ENCODE results near the gene HSPA8. TPM values are rescaled to one million over a fixed set of nuclear protein-coding genes. Genes with fewer than 3 reads are reported as not detected.

The HSPA8 gene
- total RNA-seq, 2 experiments from 2014 or later, result 1,029 to 1,909 TPM

DNA sequence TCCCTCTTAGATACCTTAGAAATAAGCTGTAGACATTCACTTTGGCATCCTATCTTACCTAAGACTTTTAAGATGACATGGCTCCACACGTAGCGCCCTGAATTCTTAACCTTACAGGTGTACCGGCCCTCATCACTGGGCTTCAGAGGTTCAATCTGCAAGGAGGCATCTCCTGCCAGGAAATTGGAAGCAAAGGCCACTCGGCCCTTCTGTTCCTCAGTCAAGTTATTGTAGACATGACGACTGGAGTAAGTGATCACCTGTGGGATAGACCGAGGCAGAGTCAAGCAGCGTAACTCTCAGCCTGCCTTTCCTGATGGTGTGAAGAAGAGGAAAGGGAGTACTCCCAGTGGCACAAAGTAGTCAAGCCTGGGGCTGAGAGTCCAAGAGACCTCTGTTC, 22.5 kb upstream of the HSPA8 start:
- intact Hi-C loops (cut with micrococcal nuclease; ENCODE audit: unreplicated experiment), result no loop called here
- Histone ChIP-seq H3K4me2 (ENCODE audit: low read length) (no peak overlapping the region), H3K27ac (ENCODE audit: low read depth, low read length, poor library complexity, severe bottlenecking) (no peak overlapping the region), H3K4me3 (ENCODE audit: low read depth, low read length, poor library complexity, severe bottlenecking) (no peak overlapping the region), H2AFZ (ENCODE audit: low read length) (no peak overlapping the region), H3K4me1 (ENCODE audit: insufficient read depth, low read length, poor library complexity, severe bottlenecking) (no peaks in the 10 kb centered on the region), H4K20me1 (ENCODE audit: insufficient read depth, low read length) (no peaks in the 10 kb centered on the region), H3K9me3 (ENCODE audit: low read length) (no peaks in the 10 kb centered on the region), H3K9me2 (ENCODE audit: insufficient read depth, low read length) (no peaks in the 10 kb centered on the region), H3K36me3 (ENCODE audit: insufficient read depth, low read length) (no peaks in the 10 kb centered on the region), H3K79me2 (ENCODE audit: insufficient read depth, low read depth, low read length) (no peaks in the 10 kb centered on the region)
- no TSS peak for BruUV-seq (replicated peaks)
- ChIA-PET CTCF (ENCODE audit: unreplicated experiment) (no interaction called here), POLR2A (interaction anchor here (0.6 kb wide), 1 partner anchor 1583 kb away, joined by 4 read pairs; no protein-coding TSS in a partner anchor)
- DNase-seq (ENCODE audit: low spot score), result no peak
- TF ChIP-seq EZH2phosphoT487 (IDR thresholded peaks at IDR 0.05; ENCODE audit: borderline replicate concordance, low read depth, low read length), result no peak
- TF ChIP-seq, protein P1, sequence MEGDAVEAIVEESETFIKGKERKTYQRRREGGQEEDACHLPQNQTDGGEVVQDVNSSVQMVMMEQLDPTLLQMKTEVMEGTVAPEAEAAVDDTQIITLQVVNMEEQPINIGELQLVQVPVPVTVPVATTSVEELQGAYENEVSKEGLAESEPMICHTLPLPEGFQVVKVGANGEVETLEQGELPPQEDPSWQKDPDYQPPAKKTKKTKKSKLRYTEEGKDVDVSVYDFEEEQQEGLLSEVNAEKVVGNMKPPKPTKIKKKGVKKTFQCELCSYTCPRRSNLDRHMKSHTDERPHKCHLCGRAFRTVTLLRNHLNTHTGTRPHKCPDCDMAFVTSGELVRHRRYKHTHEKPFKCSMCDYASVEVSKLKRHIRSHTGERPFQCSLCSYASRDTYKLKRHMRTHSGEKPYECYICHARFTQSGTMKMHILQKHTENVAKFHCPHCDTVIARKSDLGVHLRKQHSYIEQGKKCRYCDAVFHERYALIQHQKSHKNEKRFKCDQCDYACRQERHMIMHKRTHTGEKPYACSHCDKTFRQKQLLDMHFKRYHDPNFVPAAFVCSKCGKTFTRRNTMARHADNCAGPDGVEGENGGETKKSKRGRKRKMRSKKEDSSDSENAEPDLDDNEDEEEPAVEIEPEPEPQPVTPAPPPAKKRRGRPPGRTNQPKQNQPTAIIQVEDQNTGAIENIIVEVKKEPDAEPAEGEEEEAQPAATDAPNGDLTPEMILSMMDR (conservative IDR thresholded peaks at IDR 0.05; ENCODE audit: low read length), result no peak

DNA sequence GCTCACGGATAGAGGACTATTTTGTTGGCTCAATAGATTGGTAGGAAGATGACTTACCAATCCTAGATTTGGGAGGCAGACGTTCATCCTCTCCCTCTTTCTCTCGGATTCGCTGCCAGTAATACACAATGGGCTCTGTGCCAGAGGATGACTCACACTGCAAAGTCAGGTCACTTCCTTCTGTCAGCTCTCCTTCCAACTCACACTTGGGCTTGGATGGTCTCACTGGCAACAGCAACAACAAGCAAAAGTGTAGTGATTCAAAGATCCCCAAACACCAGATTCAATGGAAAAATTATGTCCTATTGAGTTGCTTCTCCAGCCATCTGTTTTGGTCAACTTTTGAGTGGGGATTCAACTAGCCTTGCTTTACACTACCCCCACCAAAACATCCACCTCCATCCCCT, 21.7 kb upstream of the HSPA8 start:
- ChIA-PET CTCF (ENCODE audit: unreplicated experiment) (no interaction called here), POLR2A (interaction anchor here (0.7 to 1.2 kb wide), 3 partner anchors 12 to 417 kb away, joined by 3 read pairs; no protein-coding TSS in a partner anchor)
- no peak overlapping the region for H2AFZ ChIP-seq (ENCODE audit: low read length)
- H3K9me3 ChIP-seq (ENCODE audit: low read length), result no peaks in the 10 kb centered on the region
- no peaks in the 10 kb centered on the region for H3K9me2 ChIP-seq (ENCODE audit: insufficient read depth, low read length)
- H3K36me3 ChIP-seq (ENCODE audit: insufficient read depth, low read length), result no peaks in the 10 kb centered on the region
- no TSS peak for BruUV-seq (replicated peaks)
- H4K20me1 ChIP-seq (ENCODE audit: insufficient read depth, low read length), result no peaks in the 10 kb centered on the region
- no peaks in the 10 kb centered on the region for H3K4me1 ChIP-seq (ENCODE audit: insufficient read depth, low read length, poor library complexity, severe bottlenecking)
- H3K4me2 ChIP-seq (ENCODE audit: low read length), result no peak overlapping the region
- no peak overlapping the region for H3K27ac ChIP-seq (ENCODE audit: low read depth, low read length, poor library complexity, severe bottlenecking)
- intact Hi-C loops (cut with micrococcal nuclease; ENCODE audit: unreplicated experiment), result no loop called here
- TF ChIP-seq, protein P1 (conservative IDR thresholded peaks at IDR 0.05; ENCODE audit: low read length), result no peak
- no peak overlapping the region for H3K4me3 ChIP-seq (ENCODE audit: low read depth, low read length, poor library complexity, severe bottlenecking)
- H3K79me2 ChIP-seq (ENCODE audit: insufficient read depth, low read depth, low read length), result no peaks in the 10 kb centered on the region
- DNase-seq (ENCODE audit: low spot score), result no peak

DNA sequence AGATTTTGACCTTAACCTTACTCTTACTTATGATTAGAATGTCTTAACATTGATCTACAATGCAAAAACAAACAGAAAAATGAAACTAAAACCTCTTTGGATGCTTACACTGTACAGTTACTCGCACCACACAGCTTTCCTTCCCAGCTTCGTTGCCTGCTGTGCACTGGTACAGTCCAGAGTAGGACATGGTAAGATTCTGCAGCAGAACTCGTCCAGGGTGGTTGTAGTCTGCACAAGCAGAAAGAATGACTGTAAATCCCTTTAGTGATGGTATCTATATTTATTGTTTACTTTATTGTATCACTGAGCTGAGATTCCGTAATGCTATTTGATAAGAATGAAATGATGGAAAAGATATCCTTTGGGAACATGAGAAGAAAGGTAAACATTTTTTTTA, 21.0 kb upstream of the HSPA8 start:
- no TSS peak for BruUV-seq (replicated peaks)
- H3K79me2 ChIP-seq (ENCODE audit: insufficient read depth, low read depth, low read length), result no peaks in the 10 kb centered on the region
- H4K20me1 ChIP-seq (ENCODE audit: insufficient read depth, low read length), result no peaks in the 10 kb centered on the region
- H3K4me2 ChIP-seq (ENCODE audit: low read length), result no peak overlapping the region
- no peak for TF ChIP-seq EZH2phosphoT487 (IDR thresholded peaks at IDR 0.05; ENCODE audit: borderline replicate concordance, low read depth, low read length)
- TF ChIP-seq, protein P1 (conservative IDR thresholded peaks at IDR 0.05; ENCODE audit: low read length), result no peak
- no peaks in the 10 kb centered on the region for H3K4me1 ChIP-seq (ENCODE audit: insufficient read depth, low read length, poor library complexity, severe bottlenecking)
- CTCF ChIA-PET (ENCODE audit: unreplicated experiment), result no interaction called here
- POLR2A ChIA-PET, result interaction anchor here (0.7 to 1.2 kb wide), 3 partner anchors 11 to 418 kb away, joined by 3 read pairs; no protein-coding TSS in a partner anchor
- no peaks in the 10 kb centered on the region for H3K36me3 ChIP-seq (ENCODE audit: insufficient read depth, low read length)
- H3K9me3 ChIP-seq (ENCODE audit: low read length), result no peaks in the 10 kb centered on the region
- H2AFZ ChIP-seq (ENCODE audit: low read length), result no peak overlapping the region
- H3K4me3 ChIP-seq (ENCODE audit: low read depth, low read length, poor library complexity, severe bottlenecking), result no peak overlapping the region
- H3K9me2 ChIP-seq (ENCODE audit: insufficient read depth, low read length), result no peaks in the 10 kb centered on the region
- no peak for DNase-seq (ENCODE audit: low spot score)
- intact Hi-C loops (cut with micrococcal nuclease; ENCODE audit: unreplicated experiment), result no loop called here
- no peak overlapping the region for H3K27ac ChIP-seq (ENCODE audit: low read depth, low read length, poor library complexity, severe bottlenecking)

Data from OCI-LY7 (cell line).